ENCODE data around the gene SLC7A14.

- TF ChIP-seq CTCF (IDR thresholded peaks at IDR 0.05; ENCODE audit: low read depth, low read length), result no peak
- no peak for TF ChIP-seq EZH2phosphoT487 (IDR thresholded peaks at IDR 0.05; ENCODE audit: low read depth)
Observed at GRCh38 chr3:170614214-170614966, 28.5 kb upstream of the SLC7A14 start.

Data from OCI-LY3 (cell line).